ENCODE results near the gene CDC73. TPM values are rescaled to one million over a fixed set of nuclear protein-coding genes. Genes with fewer than 3 reads are reported as not detected.
A peak's percentile ranks its signal among the peaks of the same experiment; 100 is the strongest.

The CDC73 gene
- total RNA-seq, 1 experiment from 2014 or later: 62.5 TPM

GRCh38 chr1:193183019-193183627, 61.3 kb downstream of the CDC73 start:
- H3K18ac ChIP-seq (ENCODE audit: insufficient read length, low read depth, low read length): no peak overlapping the region
- H3K27me3 Mint-ChIP-seq (ENCODE audit: low read depth): no peaks in the 10 kb centered on the region
- no CpG with 5 or more reads among the region's 2 CpGs for WGBS (ENCODE audit: extremely low coverage, insufficient read length, low lambda C conversion rate)
- no peak for DNase-seq
- H2BK12ac ChIP-seq (ENCODE audit: insufficient read length, low read depth, low read length): no peak overlapping the region
- H3K4me3 Mint-ChIP-seq: no peak overlapping the region
- H3K4me1 ChIP-seq (ENCODE audit: insufficient read depth, low read length): no peaks in the 10 kb centered on the region
- no peak overlapping the region for H3K14ac ChIP-seq (ENCODE audit: insufficient read depth, low read length)
- H3K23me2 ChIP-seq (ENCODE audit: insufficient read length, low read depth, low read length, poor library complexity, severe bottlenecking): no peaks in the 10 kb centered on the region
- H3T11ph ChIP-seq (ENCODE audit: low read length): no peak overlapping the region
- H3K79me1 ChIP-seq (ENCODE audit: insufficient read depth, low read depth, low read length, poor library complexity, severe bottlenecking): peaks cover 2% of the 10 kb centered on the region
- H3K4me1 Mint-ChIP-seq: peaks cover 13 to 21% of the 10 kb centered on the region in 2 experiments
- H3K4ac ChIP-seq (ENCODE audit: low read depth, low read length): no peak overlapping the region
- no peak overlapping the region for H4K8ac ChIP-seq (replicated peaks; ENCODE audit: insufficient read length, low read depth, low read length)
- H3K27ac Mint-ChIP-seq: no peak overlapping the region
- no peaks in the 10 kb centered on the region for H3K27me3 ChIP-seq (ENCODE audit: insufficient read depth, low read length)
- no peaks in the 10 kb centered on the region; the same call in 1 of the 2 replicates for H3K79me2 ChIP-seq (ENCODE audit: insufficient read depth, low read length)
- no peak overlapping the region for H2BK20ac ChIP-seq (ENCODE audit: low read depth, low read length, poor library complexity, severe bottlenecking)
- H2AFZ ChIP-seq (ENCODE audit: low read length): no peak overlapping the region
- no peak overlapping the region for H3K27ac ChIP-seq (ENCODE audit: insufficient read length, low read depth, low read length)
- H4K5ac ChIP-seq (ENCODE audit: insufficient read length, low read depth, low read length): no peak overlapping the region
- no peaks in the 10 kb centered on the region for H3K9me3 ChIP-seq (ENCODE audit: control insufficient read depth, low read depth, low read length)
- no peaks in the 10 kb centered on the region for H3K36me3 Mint-ChIP-seq (ENCODE audit: insufficient read depth in 1 of 3, low read depth in 3 of 3)
- H4K91ac ChIP-seq (ENCODE audit: insufficient read length, low read depth, low read length): no peak overlapping the region
- no peak overlapping the region for H3K4me2 ChIP-seq (ENCODE audit: insufficient read depth, insufficient read length, low read length)
- no peaks in the 10 kb centered on the region for H4K20me1 ChIP-seq (ENCODE audit: control insufficient read depth, insufficient read depth, insufficient read length)
- no peak overlapping the region for H3K9ac ChIP-seq (ENCODE audit: extremely low read depth, insufficient read length, low read length)
- no peak overlapping the region for H2BK120ac ChIP-seq (ENCODE audit: low read depth, low read length, poor library complexity, severe bottlenecking)
- no peak overlapping the region for H3K23ac ChIP-seq (ENCODE audit: insufficient read length, low read depth, low read length)
- H3K56ac ChIP-seq (ENCODE audit: insufficient read length, low read depth, low read length): no peak overlapping the region
- no peak overlapping the region for H2BK15ac ChIP-seq (ENCODE audit: low read depth, low read length)
- H2AK5ac ChIP-seq (ENCODE audit: insufficient read length, low read length): no peak overlapping the region
- no peaks in the 10 kb centered on the region for H3K9me3 Mint-ChIP-seq
- peak; percentile 86 for TF ChIP-seq CTCF (conservative IDR thresholded peaks at IDR 0.05)
- H2BK5ac ChIP-seq (ENCODE audit: insufficient read length, low read length): no peak overlapping the region

All from H9 (cell line).